ENCODE data around the gene INPP4B.
"Not testable (repeated sequence)": the region's sequence is repeated elsewhere in the genome, so short reads cannot be mapped to it uniquely, and the experiment has no call there.

Gene INPP4B

GRCh38 chr4:142530728-142531127, 315.4 kb downstream of the INPP4B start:
- DNase-seq, result no peak

- no peak for DNase-seq
Measured at GRCh38 chr4:142528433-142528832, 317.7 kb downstream of the INPP4B start.

GRCh38 chr4:142523111-142523510, 323.0 kb downstream of the INPP4B start:
- no peak for DNase-seq

- no peak for DNase-seq
Measured at GRCh38 chr4:142519342-142519741, 326.8 kb downstream of the INPP4B start.

- DNase-seq, result no peak
Measured at GRCh38 chr4:142516686-142517526, 329.2 kb downstream of the INPP4B start.

- no peak for DNase-seq
Measured at GRCh38 chr4:142512161-142512560, 333.9 kb downstream of the INPP4B start.

- no peak for DNase-seq
Measured at GRCh38 chr4:142509881-142510280, 336.2 kb downstream of the INPP4B start.

GRCh38 chr4:142509381-142509780, 336.7 kb downstream of the INPP4B start:
- not testable (repeated sequence) for DNase-seq

- no peak for DNase-seq
Measured at GRCh38 chr4:142500966-142501365, 345.1 kb downstream of the INPP4B start.

GRCh38 chr4:142497606-142498005, 348.5 kb downstream of the INPP4B start:
- no peak for DNase-seq

GRCh38 chr4:142493255-142494110, 352.6 kb downstream of the INPP4B start:
- DNase-seq, result no peak

- no peak for DNase-seq
Measured at GRCh38 chr4:142485452-142485851, 360.6 kb downstream of the INPP4B start.

GRCh38 chr4:142480244-142480643, 365.9 kb downstream of the INPP4B start:
- no peak for DNase-seq

GRCh38 chr4:142475663-142476062, 370.4 kb downstream of the INPP4B start:
- DNase-seq, result no peak

GRCh38 chr4:142474398-142475087, 371.6 kb downstream of the INPP4B start:
- peak; percentile 40 for DNase-seq

GRCh38 chr4:142473960-142474338, 372.2 kb downstream of the INPP4B start:
- no peak for DNase-seq

- no peak for DNase-seq
Measured at GRCh38 chr4:142473218-142473959, 372.7 kb downstream of the INPP4B start.

- DNase-seq, result no peak
Measured at GRCh38 chr4:142467088-142467487, 379.0 kb downstream of the INPP4B start.

GRCh38 chr4:142465526-142465925, 380.6 kb downstream of the INPP4B start:
- DNase-seq, result no peak

GRCh38 chr4:142463206-142463605, 382.9 kb downstream of the INPP4B start:
- no peak for DNase-seq

GRCh38 chr4:142452161-142452855, 393.8 kb downstream of the INPP4B start:
- no peak for DNase-seq

All from CD4-positive, alpha-beta T cell treated with Interleukin-17A for 1 hour (primary cell).